Astrocyte of the spinal cord (primary cell): Measurements from ENCODE around the gene TPD52L2.
"Not testable (repeated sequence)": the region's sequence is repeated elsewhere in the genome, so short reads cannot be mapped to it uniquely, and the experiment has no call there.

ENCODE experiments used
- DNase-seq: peaks from one replicate; pipeline ENCODE4 v3.0.0; 2011; ENCODE audit warnings: low read depth, low spot score
- H3K4me3 ChIP-seq: 2 replicates; pipeline ENCODE4 v1.5.1; 2011; ENCODE audit warnings: low read depth, mild to moderate bottlenecking, low read length, moderate library complexity
- CTCF ChIP-seq: IDR thresholded peaks from 2 replicates; pipeline ENCODE4 v1.5.1; 2012; ENCODE audit warnings: low read depth, mild to moderate bottlenecking, low read length, inconsistent platforms
- in situ Hi-C: cut with HindIII; loops from 2 replicates; pipeline ENCODE4 v1.10.0; 2017; ENCODE audit warnings: low sequenced_read_pairs

TPD52L2 gene

GRCh38 chr20:63878899-63879663 is 14.0 kb downstream of the TPD52L2 start:
- no peak for DNase-seq
- no peak for TF ChIP-seq CTCF
- no peak overlapping the region for H3K4me3 ChIP-seq
- in situ Hi-C loops, result no loop called here

GRCh38 chr20:63880901-63881300 is 15.8 kb downstream of the TPD52L2 start:
- not testable (repeated sequence) for DNase-seq

GRCh38 chr20:63881451-63882226 is 16.6 kb downstream of the TPD52L2 start:
- H3K4me3 ChIP-seq, result no peak overlapping the region
- DNase-seq, result no peak
- in situ Hi-C loops, result no loop called here
- TF ChIP-seq CTCF, result no peak

More at GRCh38 chr20:63880901-63881300, 15.8 kb downstream of the TPD52L2 start:
- H3K4me3 ChIP-seq, in situ Hi-C loops: not testable (repeated sequence)

GRCh38 chr20:63882257-63883200 is 17.5 kb downstream of the TPD52L2 start:
- in situ Hi-C loops, result no loop called here
- no peak overlapping the region for H3K4me3 ChIP-seq
- TF ChIP-seq CTCF, result no peak
- no peak for DNase-seq

GRCh38 chr20:63883201-63883593 is 18.1 kb downstream of the TPD52L2 start:
- no peak for DNase-seq
- in situ Hi-C loops, result no loop called here
- TF ChIP-seq CTCF, result no peak
- no peak overlapping the region for H3K4me3 ChIP-seq

- DNase-seq, result no peak
- in situ Hi-C loops, result no loop called here
- no peak for TF ChIP-seq CTCF
- no peak overlapping the region for H3K4me3 ChIP-seq
Observed at GRCh38 chr20:63884506-63885263, 19.6 kb downstream of the TPD52L2 start.
